PFSK-1 (cell line): Measurements from ENCODE around the gene HTRA2.

ENCODE experiments used
- FOXP2 ChIP-seq: optimal IDR thresholded peaks from 2 replicates; pipeline ENCODE3; 2011; ENCODE audit warnings: borderline replicate concordance, control low read depth, inconsistent platforms; ENCODE audit not compliant: insufficient read depth; ENCODE audit errors: extremely low read length, extremely low read depth
- POLR2AphosphoS5 ChIP-seq: IDR thresholded peaks from 2 replicates; pipeline ENCODE4 v1.6.1; 2012; ENCODE audit warnings: low read depth, mild to moderate bottlenecking, control low read depth, low read length, moderate library complexity
- REST ChIP-seq, 2 experiments: IDR thresholded peaks; 2 replicates each; pipeline versions ENCODE4 v1.6.1 to v1.8.0; 2011 to 2012; ENCODE audit warnings: low read depth in 2 of 2, low read length in 2 of 2, control low read depth in 1 of 2, inconsistent platforms in 1 of 2, mild to moderate bottlenecking in 1 of 2, moderate library complexity in 1 of 2; ENCODE audit not compliant: insufficient read depth in 1 of 2
- SIN3A ChIP-seq: IDR thresholded peaks from 2 replicates; pipeline ENCODE4 v1.6.1; 2012; ENCODE audit warnings: mild to moderate bottlenecking, low read length, moderate library complexity, borderline replicate concordance; ENCODE audit not compliant: insufficient read depth
- TAF1 ChIP-seq: IDR thresholded peaks from 2 replicates; pipeline ENCODE4 v1.6.1; 2012; ENCODE audit warnings: low read length, control low read depth, borderline replicate concordance; ENCODE audit not compliant: insufficient read depth

The HTRA2 gene

DNA sequence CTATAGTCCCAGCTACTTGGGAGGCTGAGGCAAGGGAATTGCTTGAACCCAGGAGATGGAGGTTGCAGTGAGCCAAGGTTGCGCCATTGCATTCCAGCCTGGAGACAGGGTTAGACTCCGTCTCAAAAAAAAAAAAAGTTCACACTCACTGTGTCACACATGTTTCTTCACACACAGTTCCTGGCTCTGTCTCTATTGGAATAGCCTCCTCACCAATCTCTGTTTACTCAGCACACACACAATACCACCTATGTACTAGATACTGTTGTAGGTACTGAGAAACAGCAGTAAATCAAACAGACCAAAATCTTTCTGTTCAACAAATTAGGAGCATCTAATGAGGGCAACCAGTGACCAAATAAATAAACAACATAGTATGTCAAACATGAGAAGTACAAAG lies 43.6 kb upstream of the HTRA2 start:
- TF ChIP-seq TAF1, result no peak
- TF ChIP-seq SIN3A, result no peak
- TF ChIP-seq POLR2AphosphoS5, result no peak
- no peak for TF ChIP-seq FOXP2
- TF ChIP-seq REST (IDR thresholded peaks at IDR 0.05; ENCODE audit: insufficient read depth in 1 of 2, low read depth in 2 of 2, low read length in 2 of 2), result no peak

- TF ChIP-seq TAF1, result no peak
- TF ChIP-seq POLR2AphosphoS5, result no peak
- TF ChIP-seq FOXP2, result no peak
- TF ChIP-seq REST (IDR thresholded peaks at IDR 0.05; ENCODE audit: insufficient read depth in 1 of 2, low read depth in 2 of 2, low read length in 2 of 2), result no peak
- no peak for TF ChIP-seq SIN3A
These were observed 40.9 kb upstream of the HTRA2 start for GRCh38 chr2:74488643-74489481.

- TF ChIP-seq REST (IDR thresholded peaks at IDR 0.05; ENCODE audit: insufficient read depth in 1 of 2, low read depth in 2 of 2, low read length in 2 of 2), result no peak
- no peak for TF ChIP-seq TAF1
- no peak for TF ChIP-seq POLR2AphosphoS5
- TF ChIP-seq FOXP2, result no peak
- no peak for TF ChIP-seq SIN3A
These were observed 39.8 kb upstream of the HTRA2 start for GRCh38 chr2:74489906-74490305.

DNA sequence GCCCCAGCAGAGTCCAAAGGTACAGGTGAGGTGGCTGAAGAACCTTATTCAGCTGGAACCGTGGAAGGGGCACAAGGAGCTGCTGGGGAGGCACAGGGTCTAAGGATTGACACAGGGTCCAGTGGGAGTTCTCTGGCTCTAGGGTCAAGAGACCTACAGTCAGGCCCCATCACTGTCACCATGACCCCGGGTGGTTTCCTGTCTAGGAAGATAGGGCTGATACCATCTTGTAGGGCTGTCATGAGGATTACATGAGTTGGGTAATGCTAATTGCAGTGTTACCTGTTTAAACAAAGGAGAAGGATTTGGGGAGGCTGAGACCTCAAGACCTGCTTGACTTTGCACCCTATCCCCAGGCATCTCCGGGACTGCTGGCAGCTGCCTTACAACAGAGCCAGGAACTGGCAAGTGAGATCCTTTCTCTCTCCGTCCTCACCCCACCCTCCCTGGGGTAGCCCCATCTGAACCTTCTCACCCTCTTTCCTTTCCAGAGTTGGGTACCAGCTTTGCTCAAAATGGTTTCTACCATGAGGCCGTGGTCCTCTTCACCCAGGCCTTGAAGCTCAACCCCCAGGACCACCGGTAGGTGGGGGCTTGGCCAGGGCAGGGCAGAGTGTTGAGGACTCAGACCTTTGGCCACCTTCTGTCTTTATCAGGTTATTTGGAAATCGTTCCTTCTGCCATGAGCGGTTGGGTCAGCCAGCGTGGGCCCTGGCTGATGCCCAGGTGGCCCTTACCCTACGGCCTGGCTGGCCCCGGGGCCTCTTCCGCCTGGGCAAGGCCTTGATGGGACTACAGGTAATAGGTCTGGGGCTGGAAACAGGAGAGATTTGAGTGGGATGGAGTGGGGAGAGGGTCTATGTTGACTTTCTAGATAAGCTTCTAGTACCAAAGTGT lies 37.8 kb upstream of the HTRA2 start:
- TF ChIP-seq SIN3A (no peak), FOXP2 (no peak), REST (IDR thresholded peaks at IDR 0.05; ENCODE audit: insufficient read depth in 1 of 2, low read depth in 2 of 2, low read length in 2 of 2) (no peak), POLR2AphosphoS5 (no peak), TAF1 (no peak)
